ENCODE results near the gene RALGPS1. TPM values are rescaled to one million over a fixed set of nuclear protein-coding genes. Genes with fewer than 3 reads are reported as not detected.

RALGPS1 gene
- polyA plus RNA-seq, 1 donor, result 6.7 TPM

GRCh38 chr9:127209948-127210640, 295.5 kb downstream of the RALGPS1 start:
- DNase-seq, result no peak

GRCh38 chr9:127210851-127211730, 296.5 kb downstream of the RALGPS1 start:
- no peak for DNase-seq

GRCh38 chr9:127211983-127212382, 297.4 kb downstream of the RALGPS1 start:
- no peak for DNase-seq

GRCh38 chr9:127212453-127212852, 297.9 kb downstream of the RALGPS1 start:
- no peak for DNase-seq

GRCh38 chr9:127213859-127214258, 299.3 kb downstream of the RALGPS1 start:
- no peak for DNase-seq

GRCh38 chr9:127214421-127215267, 300.1 kb downstream of the RALGPS1 start:
- DNase-seq, result no peak

GRCh38 chr9:127215268-127216209, 301.0 kb downstream of the RALGPS1 start:
- DNase-seq, result no peak

GRCh38 chr9:127216210-127216887, 301.8 kb downstream of the RALGPS1 start:
- DNase-seq, result no peak

GRCh38 chr9:127216888-127217217, 302.3 kb downstream of the RALGPS1 start:
- no peak for DNase-seq

GRCh38 chr9:127218818-127219217, 304.2 kb downstream of the RALGPS1 start:
- no peak for DNase-seq

GRCh38 chr9:127219520-127219919, 304.9 kb downstream of the RALGPS1 start:
- no peak for DNase-seq

GRCh38 chr9:127221695-127222094, 307.1 kb downstream of the RALGPS1 start:
- DNase-seq, result no peak

- DNase-seq, result no peak
Observed at GRCh38 chr9:127222388-127223095, 308.0 kb downstream of the RALGPS1 start.

GRCh38 chr9:127223266-127223665, 308.7 kb downstream of the RALGPS1 start:
- DNase-seq, result no peak

- DNase-seq, result no peak
Observed at GRCh38 chr9:127223810-127224177, 309.2 kb downstream of the RALGPS1 start.

- peak; percentile 85 for DNase-seq
Observed at GRCh38 chr9:127224178-127224882, 309.7 kb downstream of the RALGPS1 start.

- peak; percentile 94 for DNase-seq
Observed at GRCh38 chr9:127224883-127225739, 310.5 kb downstream of the RALGPS1 start.

GRCh38 chr9:127225801-127226625, 311.4 kb downstream of the RALGPS1 start:
- no peak for DNase-seq

Measured in hindlimb muscle (tissue), 1 donor.